Mammary epithelial cell (primary cell): Measurements from ENCODE around the gene BSDC1.

Source experiments
- CTCF ChIP-seq, 2 donors: IDR thresholded peaks in 1 of 2; conservative IDR thresholded peaks in 1 of 2; 2 replicates each; pipeline ENCODE4 v1.5.1; 2011 to 2012; ENCODE audit warnings: inconsistent platforms in 2 of 2, low read length in 2 of 2, mild to moderate bottlenecking in 2 of 2, control low read depth in 1 of 2, low read depth in 1 of 2; ENCODE audit not compliant: insufficient read depth in 1 of 2; ENCODE audit errors: extremely low read depth in 1 of 2
- EZH2 ChIP-seq: IDR thresholded peaks from 2 replicates; pipeline ENCODE4 v1.6.1; 2012; ENCODE audit warnings: low read length, inconsistent platforms, borderline replicate concordance

DNA sequence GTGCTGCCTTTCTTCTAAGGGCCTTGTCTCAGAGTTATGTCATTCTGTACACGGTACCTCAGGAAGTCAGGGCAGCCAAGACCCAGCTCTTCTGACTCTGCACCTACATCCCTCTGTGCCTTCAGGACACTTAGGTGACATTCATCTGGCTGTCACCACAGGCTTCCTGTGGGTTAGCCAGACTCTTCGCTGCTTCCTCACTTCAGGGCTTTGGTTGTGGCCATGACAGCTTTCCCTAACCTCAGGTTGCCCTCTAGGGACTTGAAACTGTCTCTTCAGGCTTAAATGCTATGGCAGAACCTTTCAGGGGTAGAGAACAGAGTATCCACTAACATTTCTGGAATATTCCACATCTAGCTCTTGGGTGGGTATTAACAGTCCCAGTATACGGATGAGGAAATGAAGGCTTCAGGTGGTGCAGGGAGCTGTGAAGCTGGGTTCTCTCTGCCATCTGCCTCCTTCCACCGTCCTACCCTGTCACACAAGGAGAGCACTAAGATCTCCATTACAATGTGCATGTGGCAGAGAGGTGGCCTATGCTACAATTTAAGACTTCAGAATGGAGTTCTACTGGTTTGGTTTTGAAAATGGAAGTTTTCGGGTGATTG lies 22.0 kb downstream of the BSDC1 start:
- no peak for TF ChIP-seq CTCF (conservative IDR thresholded peaks at IDR 0.05 in 1 of 2, IDR thresholded peaks at IDR 0.05 in 1 of 2; ENCODE audit: extremely low read depth in 1 of 2, insufficient read depth in 1 of 2, low read depth in 1 of 2, low read length in 2 of 2)
- no peak for TF ChIP-seq EZH2
